H9 (cell line): ENCODE data around the gene LTB4R2. TPM values are rescaled to one million over a fixed set of nuclear protein-coding genes. Genes with fewer than 3 reads are reported as not detected.

Experiments
- DNase-seq: peaks from one replicate; pipeline ENCODE4 v3.0.0-alpha.2; 2017
- H2AFZ ChIP-seq: one replicate; pipeline ENCODE4 v1.6.1; 2013; ENCODE audit warnings: mild to moderate bottlenecking, low read length, control low read depth, moderate library complexity
- H2AK5ac ChIP-seq: 2 replicates; pipeline ENCODE4 v1.6.1; 2013; ENCODE audit warnings: low read length, control low read depth, mixed read lengths; ENCODE audit not compliant: insufficient read length
- H2BK120ac ChIP-seq: one replicate; pipeline ENCODE4 v1.6.1; 2013; ENCODE audit warnings: low read depth, mild to moderate bottlenecking, low read length, control low read depth, inconsistent platforms; ENCODE audit not compliant: poor library complexity, severe bottlenecking
- H2BK12ac ChIP-seq: 2 replicates; pipeline ENCODE4 v1.6.1; 2013; ENCODE audit warnings: low read length, control low read depth, mixed read lengths, low read depth; ENCODE audit not compliant: insufficient read length
- H2BK15ac ChIP-seq: 2 replicates; pipeline ENCODE4 v1.6.1; 2013; ENCODE audit warnings: low read depth, low read length, control low read depth
- H2BK20ac ChIP-seq: one replicate; pipeline ENCODE4 v1.6.1; 2013; ENCODE audit warnings: low read depth, mild to moderate bottlenecking, low read length, control low read depth, inconsistent platforms; ENCODE audit not compliant: poor library complexity, severe bottlenecking
- H2BK5ac ChIP-seq: 2 replicates; pipeline ENCODE4 v1.6.1; 2013; ENCODE audit warnings: low read length, control low read depth, mixed read lengths; ENCODE audit not compliant: insufficient read length
- H3K14ac ChIP-seq: 2 replicates; pipeline ENCODE4 v1.6.1; 2013; ENCODE audit warnings: low read length, control low read depth; ENCODE audit not compliant: insufficient read depth
- H3K18ac ChIP-seq: 2 replicates; pipeline ENCODE4 v1.6.1; 2013; ENCODE audit warnings: low read depth, mild to moderate bottlenecking, mixed read lengths, low read length, control low read depth; ENCODE audit not compliant: insufficient read length
- H3K23ac ChIP-seq: 2 replicates; pipeline ENCODE4 v1.6.1; 2013; ENCODE audit warnings: low read length, control low read depth, mixed read lengths, low read depth; ENCODE audit not compliant: insufficient read length
- H3K23me2 ChIP-seq: 2 replicates; pipeline ENCODE4 v1.6.1; 2013; ENCODE audit warnings: low read depth, mild to moderate bottlenecking, mixed read lengths, low read length, control low read depth; ENCODE audit not compliant: insufficient read length, poor library complexity, severe bottlenecking
- H3K27ac ChIP-seq: 2 replicates; pipeline ENCODE4 v1.5.1; 2013; ENCODE audit warnings: low read length, control low read depth, mixed read lengths, low read depth; ENCODE audit not compliant: insufficient read length
- H3K27me3 ChIP-seq: 2 replicates; pipeline ENCODE4 v1.6.1; 2013; ENCODE audit warnings: low read length, control low read depth, inconsistent platforms; ENCODE audit not compliant: insufficient read depth
- H3K4ac ChIP-seq: 2 replicates; pipeline ENCODE4 v1.6.1; 2013; ENCODE audit warnings: low read depth, mild to moderate bottlenecking, control low read depth, inconsistent platforms, low read length, moderate library complexity
- H3K4me1 ChIP-seq: 2 replicates; pipeline ENCODE4 v1.6.1; 2013; ENCODE audit warnings: low read length, control low read depth, inconsistent platforms; ENCODE audit not compliant: insufficient read depth
- H3K4me2 ChIP-seq: 2 replicates; pipeline ENCODE4 v1.6.1; 2013; ENCODE audit warnings: low read length, control low read depth, mixed read lengths; ENCODE audit not compliant: insufficient read length, insufficient read depth
- H3K56ac ChIP-seq: 2 replicates; pipeline ENCODE4 v1.6.1; 2013; ENCODE audit warnings: low read depth, mild to moderate bottlenecking, mixed read lengths, low read length, control low read depth; ENCODE audit not compliant: insufficient read length
- H3K79me1 ChIP-seq: 2 replicates; pipeline ENCODE4 v1.6.1; 2013; ENCODE audit warnings: low read depth, mild to moderate bottlenecking, moderate library complexity, low read length, control low read depth, inconsistent platforms; ENCODE audit not compliant: insufficient read depth, poor library complexity, severe bottlenecking
- H3K79me2 ChIP-seq: 2 replicates; pipeline ENCODE4 v1.6.1; 2013; ENCODE audit warnings: low read length, control low read depth, inconsistent platforms; ENCODE audit not compliant: insufficient read depth
- H3K9ac ChIP-seq: 2 replicates; pipeline ENCODE4 v1.6.1; 2013; ENCODE audit warnings: low read length, control low read depth, mixed read lengths; ENCODE audit not compliant: insufficient read length; ENCODE audit errors: extremely low read depth
- H3K9me3 ChIP-seq: one replicate; pipeline ENCODE4 v1.6.1; 2013; ENCODE audit warnings: low read depth, low read length, inconsistent platforms; ENCODE audit not compliant: control insufficient read depth
- H3T11ph ChIP-seq: one replicate; pipeline ENCODE4 v1.6.1; 2013; ENCODE audit warnings: mild to moderate bottlenecking, low read length, control low read depth, inconsistent platforms
- H4K20me1 ChIP-seq: one replicate; pipeline ENCODE4 v1.6.1; 2013; ENCODE audit not compliant: control insufficient read depth, insufficient read length, insufficient read depth
- H4K5ac ChIP-seq: 2 replicates; pipeline ENCODE4 v1.6.1; 2013; ENCODE audit warnings: low read depth, mild to moderate bottlenecking, mixed read lengths, low read length, control low read depth; ENCODE audit not compliant: insufficient read length
- H4K8ac ChIP-seq: replicated peaks from 2 replicates; pipeline ENCODE4 v1.6.1; 2013; ENCODE audit warnings: low read length, control low read depth, mixed read lengths, low read depth; ENCODE audit not compliant: insufficient read length
- H4K91ac ChIP-seq: 2 replicates; pipeline ENCODE4 v1.6.1; 2013; ENCODE audit warnings: low read depth, mild to moderate bottlenecking, moderate library complexity, mixed read lengths, low read length, control low read depth; ENCODE audit not compliant: insufficient read length
- H3K27ac Mint-ChIP-seq, 3 experiments: 2 replicates in 2 of 3; 3 replicates in 1 of 3; pipeline ENCODE4 v1.8.0; 2020 to 2021; ENCODE audit warnings: mixed read lengths in 3 of 3, mild to moderate bottlenecking in 1 of 3, moderate library complexity in 1 of 3
- H3K27me3 Mint-ChIP-seq: 2 replicates; pipeline ENCODE4 v1.8.0; 2021; ENCODE audit warnings: low read depth, mild to moderate bottlenecking, moderate library complexity, mixed read lengths
- H3K36me3 Mint-ChIP-seq, 3 experiments: 2 replicates in 2 of 3; 3 replicates in 1 of 3; pipeline ENCODE4 v1.8.0; 2020 to 2021; ENCODE audit warnings: low read depth in 3 of 3, mixed read lengths in 3 of 3; ENCODE audit not compliant: insufficient read depth in 1 of 3
- H3K4me1 Mint-ChIP-seq, 2 experiments: 2 replicates each; pipeline ENCODE4 v1.8.0; 2020; ENCODE audit warnings: mixed read lengths in 2 of 2
- H3K4me3 Mint-ChIP-seq, 2 experiments: 2 replicates in 1 of 2; 3 replicates in 1 of 2; pipeline ENCODE4 v1.8.0; 2020 to 2021; ENCODE audit warnings: mild to moderate bottlenecking in 2 of 2, mixed read lengths in 2 of 2, moderate library complexity in 1 of 2
- H3K9me3 Mint-ChIP-seq, 2 experiments: 2 replicates in 1 of 2; 3 replicates in 1 of 2; pipeline ENCODE4 v1.8.0; 2020; ENCODE audit warnings: mild to moderate bottlenecking in 2 of 2, mixed read lengths in 2 of 2, moderate library complexity in 1 of 2
- CTCF ChIP-seq: fragments of 200-600 bp; sonication (generic); conservative IDR thresholded peaks from 3 replicates; pipeline ENCODE4 v1.8.0; 2021; ENCODE audit warnings: antibody characterized with exemption, mild to moderate bottlenecking
- WGBS: extraction: QIAGEN DNeasy Blood & Tissue Kit; methylation state at CpG from one replicate; pipeline ENCODE4 v1.1.7; 2013; ENCODE audit warnings: missing lambda C conversion rate, low lambda C conversion rate, mixed read lengths; ENCODE audit not compliant: insufficient read length; ENCODE audit errors: extremely low coverage; 5-methylcytosine and 5-hydroxymethylcytosine counted together
- total RNA-seq: library from RNA; stranded (reverse); gene quantifications from 2 replicates; pipeline ENCODE4 v1.2.1, GENCODE V29; 2021

Gene LTB4R2
- total RNA-seq, 1 experiment from 2014 or later, result 13.4 TPM

GRCh38 chr14:24340606-24341005 lies 30.7 kb downstream of the LTB4R2 start:
- Histone ChIP-seq H3T11ph (no peak overlapping the region), H4K91ac (no peak overlapping the region), H2BK15ac (no peak overlapping the region), H4K5ac (no peak overlapping the region), H3K23me2 (peaks cover 8% of the 10 kb centered on the region), H2AFZ (no peak overlapping the region), H3K23ac (no peak overlapping the region), H2BK5ac (no peak overlapping the region), H3K56ac (no peak overlapping the region), H3K9ac (no peak overlapping the region), H3K9me3 (no peaks in the 10 kb centered on the region), H3K79me2 (no peaks in the 10 kb centered on the region), H3K27me3 (peaks cover 43% of the 10 kb centered on the region; the same call in 1 of the 2 replicates), H4K8ac (no peak overlapping the region), H3K4ac (no peak overlapping the region), H2AK5ac (no peak overlapping the region), H3K27ac (no peak overlapping the region), H3K18ac (no peak overlapping the region), H2BK120ac (no peak overlapping the region), H3K79me1 (no peaks in the 10 kb centered on the region), H2BK20ac (no peak overlapping the region), H4K20me1 (no peaks in the 10 kb centered on the region), H3K4me2 (no peak overlapping the region), H2BK12ac (no peak overlapping the region), H3K4me1 (no peaks in the 10 kb centered on the region; the same call in 1 of the 2 replicates), H3K14ac (no peak overlapping the region)
- peaks cover 96% of the 10 kb centered on the region for H3K27me3 Mint-ChIP-seq
- DNase-seq, result no peak
- TF ChIP-seq CTCF, result no peak
- no peaks in the 10 kb centered on the region for H3K36me3 Mint-ChIP-seq
- no peaks in the 10 kb centered on the region for H3K9me3 Mint-ChIP-seq
- no CpG with 5 or more reads among the region's 1 CpG for WGBS
- peaks cover 13 to 21% of the 10 kb centered on the region in 2 experiments for H3K4me1 Mint-ChIP-seq
- H3K27ac Mint-ChIP-seq, result no peak overlapping the region
- H3K4me3 Mint-ChIP-seq, result no peak overlapping the region
